RWPE2 (cell line): ENCODE data around the gene DENND4A.
"Not testable (repeated sequence)": the region's sequence is repeated elsewhere in the genome, so short reads cannot be mapped to it uniquely, and the experiment has no call there.

Experiments used
- ATAC-seq: fragments of 200-7000 bp; cut with Tn5 transposase; 3 replicates; pipeline ENCODE4 v1.9.1; 2021; ENCODE audit warnings: low read depth
- DNase-seq: peaks from one replicate; pipeline ENCODE4 v3.0.0-alpha.2; 2020; ENCODE audit warnings: low spot score
- H3K27ac ChIP-seq: fragments of 450-650 bp; 2 replicates; pipeline ENCODE4 v1.5.1; 2017; ENCODE audit warnings: mild to moderate bottlenecking; ENCODE audit not compliant: poor library complexity, severe bottlenecking
- H3K27me3 ChIP-seq: fragments of 250-450 bp; sonication (Bioruptor Pico); 2 replicates; pipeline ENCODE4 v1.5.1; 2021; ENCODE audit warnings: mild to moderate bottlenecking, moderate library complexity; ENCODE audit not compliant: insufficient read depth, poor library complexity, severe bottlenecking
- H3K36me3 ChIP-seq: fragments of 250-450 bp; sonication (Bioruptor Pico); 2 replicates; pipeline ENCODE4 v1.5.1; 2020; ENCODE audit warnings: low read depth, mild to moderate bottlenecking, moderate library complexity
- H3K4me1 ChIP-seq: fragments of 250-450 bp; sonication (Bioruptor Pico); 2 replicates; pipeline ENCODE4 v1.5.1; 2021; ENCODE audit warnings: mild to moderate bottlenecking, moderate library complexity; ENCODE audit not compliant: insufficient read depth, poor library complexity, severe bottlenecking
- H3K4me3 ChIP-seq: fragments of 250-450 bp; sonication (Bioruptor Pico); 2 replicates; pipeline ENCODE4 v1.5.1; 2021; ENCODE audit warnings: mild to moderate bottlenecking, moderate library complexity; ENCODE audit not compliant: severe bottlenecking
- H3K9me3 ChIP-seq: fragments of 250-450 bp; sonication (Bioruptor Pico); 2 replicates; pipeline ENCODE4 v1.5.1; 2021; ENCODE audit warnings: mild to moderate bottlenecking, moderate library complexity; ENCODE audit not compliant: severe bottlenecking
- CTCF ChIP-seq: fragments of 450-650 bp; IDR thresholded peaks from one replicate; pipeline ENCODE4 v1.5.1; 2017; ENCODE audit warnings: mild to moderate bottlenecking, moderate library complexity; ENCODE audit not compliant: poor library complexity, severe bottlenecking

DENND4A gene

GRCh38 chr15:65819563-65819960 is 27.5 kb upstream of the DENND4A start:
- DNase-seq: no peak
- Histone ChIP-seq H3K4me3 (no peak overlapping the region), H3K27me3 (no peaks in the 10 kb centered on the region), H3K27ac (no peak overlapping the region), H3K4me1 (no peaks in the 10 kb centered on the region), H3K36me3 (no peaks in the 10 kb centered on the region), H3K9me3 (no peaks in the 10 kb centered on the region)
- no peak for ATAC-seq
- TF ChIP-seq CTCF: no peak

GRCh38 chr15:65818927-65819562 is 27.0 kb upstream of the DENND4A start:
- no peaks in the 10 kb centered on the region for H3K27me3 ChIP-seq
- H3K36me3 ChIP-seq: no peaks in the 10 kb centered on the region
- H3K9me3 ChIP-seq: no peaks in the 10 kb centered on the region
- no peak overlapping the region for H3K4me3 ChIP-seq
- no peaks in the 10 kb centered on the region for H3K4me1 ChIP-seq
- DNase-seq (no peak), ATAC-seq (no peak)
- no peak overlapping the region for H3K27ac ChIP-seq
- TF ChIP-seq CTCF: no peak

- Histone ChIP-seq H3K27ac (no peak overlapping the region), H3K4me3 (no peak overlapping the region), H3K4me1 (no peaks in the 10 kb centered on the region), H3K36me3 (no peaks in the 10 kb centered on the region), H3K27me3 (no peaks in the 10 kb centered on the region), H3K9me3 (peaks cover 9% of the 10 kb centered on the region)
- TF ChIP-seq CTCF: no peak
- DNase-seq (no peak), ATAC-seq (no peak)
Measured at GRCh38 chr15:65816441-65816840, 24.3 kb upstream of the DENND4A start.

GRCh38 chr15:65816008-65816407 is 23.9 kb upstream of the DENND4A start:
- H3K27ac ChIP-seq, H3K4me1 ChIP-seq, H3K27me3 ChIP-seq, ATAC-seq, DNase-seq, H3K4me3 ChIP-seq, H3K9me3 ChIP-seq, H3K36me3 ChIP-seq: not testable (repeated sequence)

GRCh38 chr15:65814271-65814670 is 22.2 kb upstream of the DENND4A start:
- not testable (repeated sequence) for DNase-seq, H3K27ac ChIP-seq, ATAC-seq

GRCh38 chr15:65812916-65813315 is 20.8 kb upstream of the DENND4A start:
- Histone ChIP-seq H3K9me3 (peaks cover 9% of the 10 kb centered on the region), H3K27ac (no peak overlapping the region), H3K27me3 (no peaks in the 10 kb centered on the region), H3K4me3 (no peak overlapping the region), H3K36me3 (no peaks in the 10 kb centered on the region), H3K4me1 (no peaks in the 10 kb centered on the region)
- no peak for ATAC-seq
- no peak for TF ChIP-seq CTCF
- no peak for DNase-seq

More at GRCh38 chr15:65814271-65814670, 22.2 kb upstream of the DENND4A start:
- not testable (repeated sequence) for H3K4me1 ChIP-seq, H3K27me3 ChIP-seq, H3K36me3 ChIP-seq, H3K4me3 ChIP-seq, H3K9me3 ChIP-seq
